GM21576 (cell line): ENCODE results near the gene CSRNP2.
A peak's percentile ranks its signal among the peaks of the same experiment; 100 is the strongest.
"Not testable (repeated sequence)": the region's sequence is repeated elsewhere in the genome, so short reads cannot be mapped to it uniquely, and the experiment has no call there.

Experiments used
- ATAC-seq: cut with Tn5 transposase; IDR thresholded peaks from one replicate; pipeline ENCODE4 v1.9.1; 2021; ENCODE audit warnings: mild to moderate bottlenecking, moderate library complexity; ENCODE audit not compliant: unreplicated experiment

Gene CSRNP2

GRCh38 chr12:51078346-51078745 lies 5.0 kb downstream of the CSRNP2 start:
- not testable (repeated sequence) for ATAC-seq

- no peak for ATAC-seq
These were observed 5.5 kb downstream of the CSRNP2 start for GRCh38 chr12:51077930-51078329.

GRCh38 chr12:51076236-51076930 lies 7.0 kb downstream of the CSRNP2 start:
- ATAC-seq, result no peak

GRCh38 chr12:51075390-51075789 lies 8.0 kb downstream of the CSRNP2 start:
- no peak for ATAC-seq

- no peak for ATAC-seq
These were observed 11.7 kb downstream of the CSRNP2 start for GRCh38 chr12:51071663-51072062.

GRCh38 chr12:51070004-51070403 lies 13.4 kb downstream of the CSRNP2 start:
- ATAC-seq, result no peak

GRCh38 chr12:51067771-51068170 lies 15.6 kb downstream of the CSRNP2 start:
- ATAC-seq, result no peak

GRCh38 chr12:51067229-51067628 lies 16.2 kb downstream of the CSRNP2 start:
- no peak for ATAC-seq

- ATAC-seq, result no peak
These were observed 17.9 kb downstream of the CSRNP2 start for GRCh38 chr12:51065530-51065929.

GRCh38 chr12:51062631-51063397 lies 20.6 kb downstream of the CSRNP2 start:
- ATAC-seq, result no peak

GRCh38 chr12:51059086-51059485 lies 24.3 kb downstream of the CSRNP2 start:
- no peak for ATAC-seq

- ATAC-seq, result no peak
These were observed 27.2 kb downstream of the CSRNP2 start for GRCh38 chr12:51056242-51056641.

GRCh38 chr12:51055060-51055459 lies 28.3 kb downstream of the CSRNP2 start:
- ATAC-seq, result no peak

GRCh38 chr12:51051787-51052186 lies 31.6 kb downstream of the CSRNP2 start:
- no peak for ATAC-seq

- ATAC-seq, result no peak
These were observed 33.9 kb downstream of the CSRNP2 start for GRCh38 chr12:51049525-51049924.

- no peak for ATAC-seq
These were observed 34.6 kb downstream of the CSRNP2 start for GRCh38 chr12:51048661-51049251.

GRCh38 chr12:51047655-51048540 lies 35.5 kb downstream of the CSRNP2 start, which contains the start of gene LETMD1:
Gene LETMD1, plus strand, starts transcription at chr12:51048327. Its CDS starts 30 bp downstream, at chr12:51048357.
- ATAC-seq, result peak; percentile 96

- no peak for ATAC-seq
These were observed 47.1 kb downstream of the CSRNP2 start for GRCh38 chr12:51036279-51036678.

- no peak for ATAC-seq
These were observed 49.8 kb downstream of the CSRNP2 start for GRCh38 chr12:51033457-51034089.

GRCh38 chr12:51033048-51033447 lies 50.3 kb downstream of the CSRNP2 start:
- no peak for ATAC-seq

- ATAC-seq, result no peak
These were observed 54.6 kb downstream of the CSRNP2 start for GRCh38 chr12:51028813-51029150.
